Activated effector memory CD4-positive, alpha-beta T cell treated with Interleukin-2 at 50 U/mL for 16 hours (primary cell): ENCODE data around the gene MEF2C.

Experiments used
- DNase-seq: peaks from one replicate; pipeline ENCODE4 v3.0.0-alpha.2; 2020

Gene MEF2C

DNA sequence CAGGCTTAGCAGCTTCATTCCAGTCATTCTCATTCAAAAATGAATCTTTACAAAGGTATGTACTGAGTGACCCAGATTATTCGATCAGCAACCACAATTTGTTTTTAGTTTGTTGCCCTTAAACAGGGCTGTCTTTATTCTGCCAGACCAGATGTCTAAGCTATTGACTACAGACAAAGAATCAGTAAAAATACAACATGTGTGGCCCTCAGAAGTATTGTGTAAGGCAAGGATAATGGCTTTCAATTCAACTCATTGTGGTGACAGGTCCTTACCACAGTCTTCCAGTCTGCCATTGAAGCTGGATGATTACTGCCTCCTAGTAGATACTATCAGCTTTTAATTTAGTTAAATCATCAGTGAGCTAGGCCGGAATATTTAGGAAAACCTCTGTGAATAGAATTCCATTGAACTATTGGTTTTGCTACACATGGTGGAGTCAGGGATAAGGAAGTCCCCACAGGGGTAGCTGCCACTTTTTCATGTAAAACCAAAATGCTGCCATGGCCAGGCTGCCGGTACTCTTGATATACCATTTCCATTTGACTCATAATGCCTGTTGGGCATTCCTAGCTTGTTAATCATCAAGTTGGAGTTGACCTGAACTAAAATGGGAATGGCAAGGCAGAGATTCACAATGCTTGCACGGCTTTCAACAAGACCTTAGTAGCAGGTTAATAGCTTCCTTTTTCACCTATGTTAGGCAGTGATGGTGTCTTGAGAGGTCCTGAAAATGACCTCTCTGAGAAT, 175.6 kb downstream of the MEF2C start:
- DNase-seq: no peak

DNA sequence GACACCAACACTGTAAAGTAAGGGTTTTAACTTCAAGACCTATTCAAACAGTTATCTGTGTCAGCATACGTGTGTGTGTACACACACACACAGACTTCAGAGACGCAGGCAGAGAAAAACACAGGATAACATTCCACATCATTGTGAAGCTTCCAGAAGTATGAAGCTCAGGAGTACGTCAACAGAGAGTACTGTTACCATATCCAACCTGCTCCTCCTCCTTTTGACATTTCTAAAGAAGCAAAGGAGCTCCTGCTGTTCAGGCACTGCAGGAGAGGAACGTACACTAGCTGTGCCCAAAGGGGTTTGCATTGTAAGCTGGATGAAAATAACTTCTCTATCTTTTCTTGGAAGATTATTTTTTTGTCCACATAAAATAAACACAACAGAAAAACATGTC, 180.7 kb downstream of the MEF2C start:
- DNase-seq: no peak

DNA sequence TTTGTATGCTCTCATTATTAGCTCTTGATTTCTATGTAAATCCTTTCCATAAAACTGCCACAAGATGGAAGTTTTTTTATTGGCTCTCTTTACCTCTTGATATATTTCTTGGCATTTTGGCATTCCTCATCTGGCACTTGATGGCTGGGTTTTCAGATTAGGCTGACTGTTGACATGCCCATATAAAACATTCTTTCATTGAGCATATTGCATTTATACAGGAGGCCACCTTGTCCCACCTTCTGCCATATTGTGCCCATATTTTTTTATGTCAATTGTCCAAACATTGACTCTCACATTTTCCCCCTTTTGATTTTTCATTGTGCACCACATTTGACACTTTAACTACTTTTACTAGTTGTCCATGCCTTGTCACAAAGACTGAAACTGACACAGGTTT, 182.9 kb downstream of the MEF2C start:
- no peak for DNase-seq

DNA sequence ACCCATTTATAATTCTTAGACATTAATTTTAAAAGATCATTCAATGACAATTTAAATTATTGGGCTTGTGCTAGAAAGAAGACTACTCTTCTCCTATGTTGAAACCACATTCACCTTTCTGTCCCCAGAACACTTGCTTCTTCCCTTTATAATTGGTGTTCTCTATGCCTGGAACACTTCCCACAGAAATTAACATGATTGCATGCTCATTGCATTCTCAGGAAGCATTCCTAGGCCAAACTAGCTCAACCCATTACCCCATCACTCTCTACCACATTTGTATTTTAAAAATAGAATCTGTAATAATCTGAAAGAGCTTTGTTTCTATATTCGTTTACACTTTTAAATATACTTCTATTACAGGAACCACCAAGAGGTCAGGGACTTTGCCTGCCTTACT, 184.7 kb downstream of the MEF2C start:
- no peak for DNase-seq

DNA sequence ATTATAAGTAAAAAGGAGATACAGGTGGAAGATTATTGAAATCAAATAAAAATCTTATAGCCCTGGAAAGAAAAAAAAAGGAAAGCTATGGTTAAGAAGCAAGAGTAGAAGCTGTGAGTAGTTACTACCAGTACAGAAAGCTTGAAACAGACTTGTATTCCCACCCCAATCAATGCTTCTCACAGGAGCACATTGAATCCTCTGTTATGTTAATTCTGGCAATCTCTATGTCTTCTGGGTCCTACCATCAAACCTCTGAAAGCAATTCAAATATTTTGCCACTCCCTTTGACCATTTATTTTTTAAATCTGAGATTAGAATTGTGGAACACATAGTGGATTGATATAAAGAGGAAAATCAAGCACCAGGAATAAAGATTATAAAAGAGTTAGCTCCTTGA, 186.5 kb downstream of the MEF2C start:
- DNase-seq: no peak

DNA sequence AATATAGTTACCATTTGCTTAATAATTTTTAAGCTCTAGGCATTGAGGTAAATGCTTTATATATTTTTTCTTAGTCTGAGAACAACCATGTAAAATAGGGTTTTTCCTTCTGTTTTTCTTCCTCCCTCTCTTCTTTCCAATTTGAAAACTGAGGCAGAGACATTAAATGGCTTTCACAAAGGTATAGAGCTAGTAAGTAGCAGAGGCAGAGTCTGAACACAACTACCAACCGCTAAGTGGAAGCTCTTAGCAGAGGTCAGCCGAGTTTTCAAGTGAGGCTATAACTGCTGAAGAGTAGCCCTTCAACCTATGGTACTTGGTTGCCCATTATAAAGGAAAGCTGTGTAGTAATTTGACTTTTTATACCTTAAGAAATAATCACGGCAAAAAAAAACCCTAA, 187.1 kb downstream of the MEF2C start:
- no peak for DNase-seq

DNA sequence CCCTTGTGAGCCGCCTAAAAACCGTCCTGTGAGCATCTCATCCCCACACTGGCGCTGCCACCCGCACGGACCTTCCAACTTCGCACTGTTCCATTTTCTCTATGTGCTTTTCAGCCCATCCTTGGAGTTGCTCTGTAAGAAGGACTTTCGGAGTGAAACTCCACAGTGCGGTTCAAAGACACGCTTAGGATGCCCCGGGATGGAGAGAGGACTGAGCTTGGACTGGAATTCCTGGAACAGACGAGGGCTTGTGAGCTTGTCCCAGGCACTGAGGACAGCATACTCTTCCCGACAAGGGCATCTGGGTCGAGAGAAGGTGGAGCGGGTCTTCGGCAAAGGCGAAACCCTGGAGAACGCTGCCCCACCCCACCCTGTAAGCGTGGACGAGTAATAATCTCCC, 187.8 kb downstream of the MEF2C start:
- no peak for DNase-seq

DNA sequence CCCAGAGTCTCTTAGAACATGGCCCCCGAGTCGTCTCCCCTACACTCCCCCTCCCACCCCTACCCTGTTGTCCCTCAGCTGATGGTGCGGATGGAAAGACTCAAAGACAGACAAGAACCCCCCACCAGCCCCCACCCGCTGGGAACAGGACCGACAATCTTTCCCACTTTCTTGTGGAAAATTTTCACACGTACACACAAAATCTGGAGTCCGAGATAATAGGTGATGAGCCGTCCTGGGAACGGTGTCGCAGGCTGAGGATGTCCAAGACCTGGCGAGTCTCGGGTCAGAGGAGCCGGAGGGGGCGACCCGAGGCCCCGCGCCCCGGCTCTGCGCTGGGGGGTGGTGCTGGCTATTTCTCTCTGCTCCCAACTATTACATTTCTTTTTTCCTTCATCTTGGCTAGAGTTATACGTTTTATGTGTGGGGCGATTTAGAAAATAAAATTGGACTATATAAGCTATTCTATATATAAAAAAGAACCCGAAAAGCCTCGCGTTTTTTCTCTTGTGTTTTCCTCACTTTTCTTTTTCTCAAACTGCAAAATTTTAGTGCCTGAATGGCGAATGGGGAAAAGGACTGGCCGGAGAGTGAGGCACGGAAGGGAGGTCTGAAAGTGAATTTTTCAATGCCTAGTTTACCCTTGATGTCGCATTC, 188.8 kb downstream of the MEF2C start:
- DNase-seq: no peak

DNA sequence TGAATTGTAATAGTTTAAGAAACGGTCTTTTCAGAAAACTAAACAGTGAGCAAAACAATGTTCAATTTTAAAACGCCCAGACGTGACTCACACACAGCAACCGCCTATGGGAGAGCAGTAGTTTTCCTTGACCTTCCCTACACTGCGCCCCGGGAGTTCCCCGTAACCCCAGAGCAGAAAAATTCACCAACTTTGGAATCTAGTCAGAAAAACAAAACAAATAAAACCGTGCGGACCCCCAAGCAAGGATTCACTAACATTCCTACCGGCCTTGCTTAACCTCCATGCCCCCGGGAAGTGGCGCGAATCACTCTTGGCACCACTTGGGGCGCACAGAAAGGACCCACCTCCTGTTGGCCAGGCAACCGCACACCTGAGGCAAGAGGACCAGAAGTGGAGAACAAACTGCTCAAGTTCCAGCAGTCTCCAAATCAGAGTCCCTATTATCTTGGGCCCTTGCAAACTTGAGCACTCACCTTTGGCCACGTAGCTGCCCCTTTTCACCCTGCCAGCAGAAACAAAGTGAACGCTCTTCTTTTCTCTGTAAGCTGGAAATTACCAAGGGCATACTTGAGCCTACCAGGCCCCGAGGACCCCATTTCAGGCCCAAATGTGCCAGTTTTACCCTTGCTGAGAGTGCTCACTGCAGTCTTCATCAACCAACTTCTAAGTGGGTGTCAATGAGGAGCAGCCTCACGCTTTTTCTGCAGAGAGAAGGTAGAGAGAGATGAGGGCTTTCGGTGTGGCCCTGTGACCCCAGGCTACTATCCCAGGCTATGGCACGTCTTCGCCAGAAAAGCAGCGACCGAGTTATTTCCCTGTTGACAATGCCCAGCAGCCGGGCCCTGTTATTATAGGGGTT, 189.7 kb downstream of the MEF2C start:
- DNase-seq: no peak

DNA sequence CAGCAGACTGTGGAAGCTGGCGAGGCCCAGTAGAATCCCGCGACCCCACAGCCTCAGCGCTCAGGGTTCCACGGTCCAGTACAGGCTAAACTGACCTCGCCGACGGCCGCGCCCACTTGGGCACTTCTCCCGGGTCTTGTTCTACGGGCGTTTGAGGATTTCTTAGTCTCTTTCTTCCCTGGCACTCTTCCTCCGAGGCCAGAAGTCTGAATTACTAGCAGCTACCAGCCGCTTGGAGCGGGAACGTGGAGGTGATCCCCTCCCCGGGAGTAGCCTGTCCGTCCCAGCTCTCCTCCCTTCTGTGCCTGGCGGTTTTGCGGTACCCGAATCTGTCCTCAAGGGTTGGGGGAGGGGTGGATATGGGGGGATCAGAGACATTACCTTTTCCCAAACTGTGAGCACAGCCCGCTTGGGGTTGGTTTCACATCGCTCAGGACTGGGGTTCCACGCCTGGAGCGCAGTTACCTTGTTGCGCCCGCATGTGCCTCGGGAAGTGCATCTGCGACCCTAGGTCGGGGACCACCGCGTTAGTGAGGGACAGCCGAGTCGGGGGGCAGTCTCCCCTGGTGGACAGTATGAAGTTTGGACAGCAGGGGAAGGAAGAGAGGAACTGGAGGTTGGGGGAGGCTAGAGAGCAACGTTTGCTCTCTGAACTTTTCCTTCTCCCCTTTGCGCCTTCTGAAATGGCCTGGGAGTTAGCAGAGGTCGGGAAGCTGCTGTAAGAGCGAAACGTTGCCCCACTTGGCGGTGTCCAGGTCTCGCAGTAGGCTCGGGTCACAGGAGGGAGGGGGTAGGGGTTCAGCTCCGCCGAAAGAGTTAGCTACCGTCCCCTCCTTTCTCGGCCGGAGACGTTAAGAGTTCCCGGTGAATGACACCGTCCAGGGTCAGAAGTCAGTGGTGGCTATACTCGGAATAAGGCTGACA, 190.8 kb downstream of the MEF2C start:
- no peak for DNase-seq

DNA sequence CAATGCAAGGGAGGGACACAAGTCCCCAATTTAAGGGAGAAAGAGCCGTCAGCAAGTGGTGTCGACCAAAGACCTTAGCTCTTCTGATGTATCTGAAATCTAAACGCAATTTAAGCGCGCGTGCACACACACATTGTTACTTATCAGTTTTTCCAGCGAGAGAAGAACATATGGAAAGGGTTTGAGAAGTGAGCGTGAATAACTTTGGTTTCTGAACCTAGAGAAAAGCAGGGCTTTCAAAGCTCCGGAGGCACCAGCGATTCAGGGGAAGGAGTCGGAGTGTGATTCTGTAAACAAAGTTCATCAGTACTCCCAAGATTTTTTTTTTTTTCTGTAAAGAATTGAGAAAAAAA, 191.8 kb downstream of the MEF2C start:
- no peak for DNase-seq

DNA sequence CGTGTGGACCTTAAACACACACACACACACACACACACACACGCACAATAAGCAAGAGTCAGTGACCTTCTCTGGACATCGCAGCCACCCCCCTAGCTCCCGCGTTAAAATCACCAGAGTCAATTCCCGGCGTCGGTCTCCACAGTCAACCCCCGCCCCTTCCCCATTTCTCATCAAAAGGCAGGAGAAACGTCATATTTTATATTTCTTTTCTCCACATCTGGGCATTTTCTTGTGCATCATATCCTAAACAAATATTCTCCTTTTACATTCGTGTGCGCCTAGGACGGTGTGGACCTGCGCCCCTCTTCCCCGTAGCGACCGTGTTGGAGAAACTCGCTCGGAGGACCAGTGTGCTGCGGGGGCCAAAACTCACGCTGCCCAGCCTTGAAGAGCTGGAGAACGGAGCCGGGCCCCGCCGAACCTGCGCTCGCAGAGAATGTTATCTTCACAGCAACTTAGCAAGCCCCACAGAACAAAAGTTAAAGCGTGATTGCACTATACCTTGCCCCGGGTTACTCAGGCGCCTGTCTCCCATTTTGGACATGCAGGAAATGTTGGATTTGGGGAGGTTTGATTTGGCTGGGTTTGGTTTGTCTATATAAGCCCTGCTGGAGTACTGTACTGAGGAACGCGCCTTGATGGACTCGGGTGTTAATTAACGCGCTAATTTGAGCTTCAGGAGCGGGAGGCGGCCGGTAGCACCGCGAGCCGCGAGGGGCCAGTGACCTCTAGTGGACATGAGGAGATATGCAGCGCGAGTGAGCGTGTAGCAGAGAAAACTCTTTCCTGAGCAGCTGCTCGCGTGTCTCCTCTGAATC, 192.4 kb downstream of the MEF2C start:
- peak; percentile 38 for DNase-seq

DNA sequence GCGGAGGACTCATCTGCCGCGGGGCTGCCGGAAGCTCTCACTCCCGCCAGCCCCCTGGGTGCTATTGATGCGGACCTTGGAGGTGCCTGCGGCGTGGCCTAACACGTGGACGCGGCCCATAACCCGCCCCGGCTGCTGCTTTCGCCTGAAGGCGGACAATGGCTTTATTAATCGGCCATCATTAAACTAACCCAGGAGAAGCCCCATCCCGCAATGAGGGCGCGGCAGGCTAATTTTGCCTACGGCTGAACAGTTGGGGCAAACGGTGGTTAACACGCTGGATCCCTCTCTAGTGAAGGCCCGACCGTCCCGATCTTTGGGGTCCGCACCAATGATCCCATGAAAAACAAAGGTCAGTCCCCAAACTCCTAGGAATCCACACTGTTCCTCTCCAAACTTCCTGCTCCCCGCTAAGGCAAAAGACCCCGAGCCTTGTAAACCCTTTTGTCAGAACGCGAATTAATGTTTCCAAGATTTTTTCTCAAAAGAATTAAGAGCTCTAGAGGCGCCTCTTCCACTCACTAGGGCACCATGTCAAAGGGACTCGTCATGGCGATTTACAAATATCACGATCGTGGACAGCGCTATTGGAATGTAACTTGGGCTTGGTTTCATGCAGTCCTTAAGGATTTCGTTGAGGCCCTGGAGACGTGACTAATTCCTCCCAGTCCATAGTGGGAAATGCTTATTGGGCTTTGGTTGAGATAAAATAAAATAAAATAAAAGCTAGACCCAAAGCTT, 193.1 kb downstream of the MEF2C start:
- DNase-seq: no peak

DNA sequence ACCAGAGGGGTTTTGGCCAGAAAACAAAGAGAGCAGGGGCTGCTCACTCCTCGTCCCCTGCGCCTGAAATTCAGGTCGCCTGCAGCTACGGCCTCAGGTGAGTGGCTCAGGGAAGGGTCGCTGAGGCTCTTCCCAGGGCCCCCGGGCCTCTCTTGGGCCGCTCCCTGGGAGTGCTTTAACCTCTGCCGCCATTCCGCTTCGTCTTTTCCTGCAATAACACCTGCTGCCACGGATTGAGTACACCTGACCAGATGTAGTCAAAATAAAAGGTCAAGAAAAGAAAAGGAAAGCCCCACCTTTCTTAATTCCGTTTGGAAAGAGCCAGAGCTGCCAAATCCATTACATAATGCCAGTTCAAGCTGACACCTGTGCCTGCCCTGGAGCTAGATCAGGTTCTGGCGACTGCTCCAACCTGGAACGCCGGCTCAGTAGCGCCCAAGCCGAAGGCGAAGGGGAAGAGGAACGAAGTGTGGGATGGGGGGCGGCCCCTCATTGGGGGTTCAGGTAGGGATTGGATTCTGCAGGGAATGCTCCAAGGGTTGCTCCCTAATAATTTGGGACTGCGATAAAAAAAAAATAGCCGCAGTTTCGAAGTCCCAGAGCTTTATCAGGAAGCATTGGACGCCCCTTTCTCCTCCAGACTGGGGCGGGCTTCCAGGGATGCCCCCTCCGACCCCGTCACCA, 193.9 kb downstream of the MEF2C start:
- no peak for DNase-seq

DNA sequence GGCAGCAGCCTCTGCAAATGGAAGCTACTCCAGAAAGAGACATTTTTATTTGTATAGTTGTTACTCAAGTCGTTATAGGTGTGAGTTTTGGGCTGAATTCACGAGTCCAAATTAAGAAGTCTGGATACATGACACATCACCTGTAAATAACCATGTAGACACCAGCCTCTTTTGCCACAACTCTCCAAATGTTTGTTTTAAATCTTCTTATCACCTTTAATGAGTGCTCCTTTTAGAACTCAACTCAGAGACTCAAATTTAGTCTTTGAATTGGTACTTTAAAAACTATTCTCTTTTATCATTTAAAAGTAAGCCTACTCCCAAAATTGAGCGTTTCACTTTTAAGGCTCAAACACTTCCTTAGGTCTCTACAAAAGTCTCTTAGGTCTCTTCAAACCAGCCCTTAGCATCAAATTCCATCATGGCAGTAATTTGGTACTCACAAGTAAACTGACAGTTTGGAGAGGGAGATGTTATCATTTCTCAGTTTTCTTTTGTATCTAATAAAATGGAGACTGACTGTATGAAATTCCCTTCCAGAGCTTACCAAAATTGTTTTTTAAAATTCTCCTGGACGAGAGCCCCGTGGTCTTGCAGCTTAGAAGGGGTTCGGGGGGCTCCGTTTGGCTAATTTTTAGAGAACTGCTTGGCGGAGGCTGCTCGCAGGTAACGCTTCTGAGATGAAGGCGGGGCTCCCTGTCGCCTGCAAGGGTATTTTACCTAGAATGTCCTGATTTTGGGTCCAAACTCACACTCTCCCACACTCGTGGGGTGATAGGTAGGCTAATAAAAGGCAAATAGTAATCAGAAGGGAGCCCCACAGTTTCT, 194.6 kb downstream of the MEF2C start:
- DNase-seq: no peak

DNA sequence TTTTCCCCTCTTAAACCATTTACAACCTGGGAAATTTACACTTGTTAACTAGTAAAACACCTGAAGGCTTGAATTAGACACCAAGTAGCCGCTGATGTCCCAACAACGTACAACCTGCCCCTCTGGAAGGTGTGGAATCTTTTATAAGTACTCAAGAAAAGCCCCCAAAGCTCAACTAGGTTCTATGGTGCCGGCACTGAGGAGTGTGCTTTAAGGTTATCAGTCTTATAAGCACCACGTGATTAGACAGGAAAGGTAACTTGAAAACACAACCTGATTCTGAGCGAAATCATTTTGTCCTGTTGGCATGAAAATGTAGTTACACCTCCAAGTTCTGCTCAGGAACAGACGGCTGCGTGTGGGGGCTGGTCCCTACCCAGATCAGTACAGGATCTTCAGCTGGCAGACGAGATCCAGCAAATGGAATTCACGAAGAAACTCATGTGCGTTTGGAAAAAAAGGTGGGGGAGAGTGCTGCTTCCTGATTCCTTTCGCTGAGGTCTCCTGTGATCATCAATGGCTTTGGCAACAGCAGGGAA, 195.5 kb downstream of the MEF2C start:
- no peak for DNase-seq

DNA sequence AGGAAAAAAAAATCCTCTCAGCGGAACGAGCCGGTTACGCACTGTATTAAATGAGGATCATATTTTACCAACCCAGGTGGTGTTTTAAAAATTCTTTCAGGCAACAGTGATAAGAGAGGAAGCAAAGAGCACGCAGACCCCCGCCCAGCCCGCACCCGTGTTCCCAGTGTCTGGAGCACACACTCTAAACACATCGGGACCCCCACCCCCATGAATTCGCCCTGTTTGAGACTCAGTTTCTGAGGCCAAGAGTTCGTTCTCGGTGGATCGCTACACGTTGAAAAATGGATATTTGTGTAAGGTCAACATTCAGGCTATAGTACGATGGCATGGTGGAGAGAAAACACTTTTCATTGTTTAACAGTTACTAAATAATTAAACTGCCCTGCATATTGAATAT, 196.3 kb downstream of the MEF2C start:
- DNase-seq: no peak

DNA sequence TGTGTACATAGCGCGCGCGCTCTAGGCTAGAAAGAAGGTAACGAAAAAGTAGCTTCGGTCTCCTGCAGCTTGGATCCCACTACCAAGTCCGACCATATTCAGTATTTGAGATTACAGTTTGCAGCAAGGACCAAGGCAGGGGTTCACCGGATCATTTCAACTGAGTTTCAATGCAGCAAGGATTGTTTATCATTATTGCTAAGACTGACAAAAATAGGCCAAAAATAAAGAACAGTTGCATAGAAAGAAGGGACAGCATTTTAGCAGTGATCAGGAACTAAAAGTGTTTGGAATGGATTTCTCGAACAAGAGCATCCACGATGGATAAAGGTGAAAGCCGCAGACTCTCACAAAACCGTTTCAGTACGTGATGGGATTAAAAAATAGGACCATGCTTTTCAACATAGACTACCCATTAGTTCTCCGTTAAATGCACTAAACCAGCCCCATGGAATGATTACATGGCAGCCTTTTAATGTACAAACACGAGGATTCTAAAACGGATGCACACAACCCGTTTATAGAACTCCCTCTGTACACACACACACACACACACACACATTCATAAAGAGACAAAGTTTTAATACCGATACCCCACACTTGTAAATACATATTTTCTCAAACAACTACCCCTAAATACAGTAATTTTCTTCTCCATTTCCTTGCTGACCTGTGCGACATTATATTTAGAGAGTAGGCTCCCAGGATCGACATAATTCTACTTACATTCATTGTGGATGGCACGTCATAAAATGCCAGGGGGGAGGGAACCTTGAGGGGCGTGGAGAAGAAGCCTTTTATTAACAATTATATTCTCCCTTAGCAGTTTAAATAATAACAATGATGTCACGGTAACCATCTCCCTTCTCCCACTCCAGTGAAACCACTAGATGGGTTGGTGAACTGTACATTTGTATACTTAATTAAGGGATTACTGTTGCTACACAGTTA, 197.1 kb downstream of the MEF2C start:
- DNase-seq: no peak
